Measurements from ENCODE around the gene NUP93. TPM values are rescaled to one million over a fixed set of nuclear protein-coding genes. Genes with fewer than 3 reads are reported as not detected.

Gene NUP93
- 74.2 and 87.1 TPM in 2 replicates for total RNA-seq

GRCh38 chr16:56729735-56730662 lies at the start of gene NUP93:
NUP93 (plus strand) TSS chr16:56730129; CDS start chr16:56748248, 18,119 bp downstream.

GRCh38 chr16:56681939-56682702 lies 47.8 kb upstream of the NUP93 start, which contains the start of gene MT1X:
MT1X (plus strand) TSS chr16:56682470; CDS start chr16:56682541, 71 bp downstream.

GRCh38 chr16:56864960-56865359 lies 135.0 kb downstream of the NUP93 start, which contains the start of gene SLC12A3:
SLC12A3 (plus strand) TSS chr16:56865207; CDS start chr16:56865236, 29 bp downstream.

Other genes starting within 250 kb of the NUP93 start
- 50.0 and 63.5 TPM in 2 replicates for gene BBS2, start 210.1 kb upstream of the NUP93 start, total RNA-seq
- not detected in 2 replicates for gene MT4, start 165.1 kb upstream of the NUP93 start, total RNA-seq
- gene MT3, start 140.6 kb upstream of the NUP93 start, total RNA-seq, result not detected in 2 replicates
- gene MT2A, start 121.5 kb upstream of the NUP93 start, total RNA-seq, result 12.8 and 46.1 TPM in 2 replicates
- 14.1 and 18.5 TPM in 2 replicates for gene MT1E, start 104.3 kb upstream of the NUP93 start, total RNA-seq
- not detected in 2 replicates for gene MT1M, start 97.5 kb upstream of the NUP93 start, total RNA-seq
- 0.97 TPM in 1 of 2 replicates, not detected in the other for gene MT1A, start 91.5 kb upstream of the NUP93 start, total RNA-seq
- gene MT1B, start 78.2 kb upstream of the NUP93 start, total RNA-seq, result not detected in 2 replicates
- 0.32 TPM in 1 of 2 replicates, not detected in the other for gene MT1F, start 72.2 kb upstream of the NUP93 start, total RNA-seq
- not detected in 2 replicates for gene MT1G, start 62.1 kb upstream of the NUP93 start, total RNA-seq
- not detected in 2 replicates for gene MT1H, start 60.3 kb upstream of the NUP93 start, total RNA-seq
- 3.0 and 7.1 TPM in 2 replicates for gene MT1X, start 47.7 kb upstream of the NUP93 start, total RNA-seq
- gene SLC12A3, start 135.1 kb downstream of the NUP93 start, total RNA-seq, result not detected in 2 replicates
- 39.0 and 52.6 TPM in 2 replicates for gene HERPUD1, start 202.0 kb downstream of the NUP93 start, total RNA-seq
- gene CETP, start 231.8 kb downstream of the NUP93 start, total RNA-seq, result 0.65 and 1.5 TPM in 2 replicates

All from epithelial cell of umbilical artery (primary cell).